Right atrium auricular region (tissue), 2 donors: ENCODE measurements around the gene TUBB1. TPM values are rescaled to one million over a fixed set of nuclear protein-coding genes. Genes with fewer than 3 reads are reported as not detected.

Experiments used
- DNase-seq: peaks from one replicate; pipeline ENCODE4 v3.0.0-alpha.2; 2019; ENCODE audit warnings: low spot score
- H3K27ac ChIP-seq, 2 donors: fragments of 200-600 bp; sonication (generic); 1 replicate in 1 of 2; 2 replicates in 1 of 2; pipeline ENCODE4 v1.5.1; 2016 to 2019
- H3K27me3 ChIP-seq, 2 donors: fragments of 200-600 bp; sonication (generic); one replicate each; pipeline versions ENCODE4 v1.5.1 to v1.6.0; 2017 to 2019
- H3K36me3 ChIP-seq: fragments of 200-600 bp; sonication (generic); one replicate; pipeline ENCODE4 v1.5.1; 2016
- H3K4me1 ChIP-seq, 2 donors: fragments of 200-600 bp; sonication (generic); one replicate each; pipeline versions ENCODE4 v1.5.1 to v1.6.0; 2017 to 2019
- H3K4me3 ChIP-seq, 2 donors: fragments of 200-600 bp; sonication (generic); 1 replicate in 1 of 2; 2 replicates in 1 of 2; pipeline ENCODE4 v1.5.1; 2017 to 2019; ENCODE audit warnings: mild to moderate bottlenecking in 1 of 2, moderate library complexity in 1 of 2
- H3K9me3 ChIP-seq, 2 donors: fragments of 200-600 bp; sonication (generic); one replicate each; pipeline ENCODE4 v1.5.1; 2019
- total RNA-seq, 2 donors: library from RNA; depleted of rRNA; stranded (reverse); fragments of >200 nt; gene quantifications; one replicate each; pipeline ENCODE4 v1.1.0, GENCODE V29; 2016
- TF ChIP-seq, protein P1 (sequence below), 2 donors: fragments of 200-600 bp; sonication (generic); IDR thresholded peaks; one replicate each; pipeline ENCODE4 v1.5.1; 2019; ENCODE audit warnings: antibody characterized with exemption in 2 of 2

Gene TUBB1
- total RNA-seq, 2 donors from 2014 or later = 0.19 to 0.35 TPM

- Histone ChIP-seq H3K27ac (peak overlapping the region; percentile 89 to 92), H3K36me3 (peaks cover 29% of the 10 kb centered on the region)
Measured at GRCh38 chr20:59005523-59006166, 13.6 kb upstream of the TUBB1 start.

GRCh38 chr20:59006167-59006863, 12.9 kb upstream of the TUBB1 start:
- Histone ChIP-seq H3K36me3 (peaks cover 22% of the 10 kb centered on the region), H3K4me3 (peak overlapping the region; percentile 86 to 93), H3K9me3 (no peaks in the 10 kb centered on the region), H3K4me1 (peaks cover 0 to 76% of the 10 kb centered on the region in 2 donors), H3K27ac (peak overlapping the region; percentile 89 to 92), H3K27me3 (no peaks in the 10 kb centered on the region)
- TF ChIP-seq, protein P1, sequence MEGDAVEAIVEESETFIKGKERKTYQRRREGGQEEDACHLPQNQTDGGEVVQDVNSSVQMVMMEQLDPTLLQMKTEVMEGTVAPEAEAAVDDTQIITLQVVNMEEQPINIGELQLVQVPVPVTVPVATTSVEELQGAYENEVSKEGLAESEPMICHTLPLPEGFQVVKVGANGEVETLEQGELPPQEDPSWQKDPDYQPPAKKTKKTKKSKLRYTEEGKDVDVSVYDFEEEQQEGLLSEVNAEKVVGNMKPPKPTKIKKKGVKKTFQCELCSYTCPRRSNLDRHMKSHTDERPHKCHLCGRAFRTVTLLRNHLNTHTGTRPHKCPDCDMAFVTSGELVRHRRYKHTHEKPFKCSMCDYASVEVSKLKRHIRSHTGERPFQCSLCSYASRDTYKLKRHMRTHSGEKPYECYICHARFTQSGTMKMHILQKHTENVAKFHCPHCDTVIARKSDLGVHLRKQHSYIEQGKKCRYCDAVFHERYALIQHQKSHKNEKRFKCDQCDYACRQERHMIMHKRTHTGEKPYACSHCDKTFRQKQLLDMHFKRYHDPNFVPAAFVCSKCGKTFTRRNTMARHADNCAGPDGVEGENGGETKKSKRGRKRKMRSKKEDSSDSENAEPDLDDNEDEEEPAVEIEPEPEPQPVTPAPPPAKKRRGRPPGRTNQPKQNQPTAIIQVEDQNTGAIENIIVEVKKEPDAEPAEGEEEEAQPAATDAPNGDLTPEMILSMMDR (IDR thresholded peaks at IDR 0.05) = no peak
- DNase-seq = no peak

More at GRCh38 chr20:59005523-59006166, 13.6 kb upstream of the TUBB1 start:
- H3K27me3 ChIP-seq = no peaks in the 10 kb centered on the region
- TF ChIP-seq, protein P1 (IDR thresholded peaks at IDR 0.05) = no peak
- no peaks in the 10 kb centered on the region for H3K9me3 ChIP-seq
- H3K4me1 ChIP-seq = peaks cover 0 to 69% of the 10 kb centered on the region in 2 donors
- peak overlapping the region; percentile 86 to 93 for H3K4me3 ChIP-seq
- DNase-seq = no peak

- TF ChIP-seq, protein P1 (IDR thresholded peaks at IDR 0.05) = no peak
- Histone ChIP-seq H3K27ac (peak within 1 kb of the TSS; percentile 89 to 92), H3K4me1 (peaks cover 0 to 79% of the 10 kb centered on the region in 2 donors), H3K27me3 (no peaks in the 10 kb centered on the region), H3K9me3 (no peaks in the 10 kb centered on the region), H3K4me3 (peak within 1 kb of the TSS; percentile 86 to 93), H3K36me3 (peaks cover 15% of the 10 kb centered on the region)
- no peak for DNase-seq
Measured at GRCh38 chr20:59006864-59007664, 12.2 kb upstream of the TUBB1 start, which contains the start of gene CTSZ. Gene CTSZ, minus strand, starts transcription at chr20:59007254. Its CDS starts 126 bp downstream, at chr20:59007128.

GRCh38 chr20:59007665-59008511, 11.3 kb upstream of the TUBB1 start:
- Histone ChIP-seq H3K9me3 (no peaks in the 10 kb centered on the region), H3K36me3 (peaks cover 15% of the 10 kb centered on the region), H3K4me1 (peaks cover 0 to 78% of the 10 kb centered on the region in 2 donors), H3K27ac (peak overlapping the region; percentile 89 to 92), H3K4me3 (peak overlapping the region; percentile 86 to 93), H3K27me3 (no peaks in the 10 kb centered on the region)
- no peak for DNase-seq
- TF ChIP-seq, protein P1 (IDR thresholded peaks at IDR 0.05) = no peak
